Prostate gland (tissue), 2 donors: ENCODE results near the gene SMIM27.

Experiments used
- CTCF ChIP-seq, 4 experiments: fragments of 200-600 bp in 2 of 4; fragments of 450-650 bp in 2 of 4; sonication (generic) in 2 of 4; IDR thresholded peaks; 1 replicate in 3 of 4; 2 replicates in 1 of 4; pipeline ENCODE4 v1.5.1; 2016 to 2019; ENCODE audit warnings: antibody characterized with exemption in 4 of 4, mild to moderate bottlenecking in 2 of 4, moderate library complexity in 2 of 4
- POLR2A ChIP-seq: fragments of 450-650 bp; IDR thresholded peaks from one replicate; pipeline ENCODE4 v1.6.1; 2016; ENCODE audit warnings: antibody characterized with exemption, mild to moderate bottlenecking
- POLR2AphosphoS5 ChIP-seq: sonication (generic); formaldehyde crosslinking; IDR thresholded peaks from one replicate; pipeline ENCODE4 v1.6.1; 2017; ENCODE audit warnings: antibody characterized with exemption

GRCh38 chr9:32596936-32597335 lies 44.8 kb downstream of the SMIM27 start:
- TF ChIP-seq CTCF (IDR thresholded peaks at IDR 0.05) = no peak
- no peak for TF ChIP-seq POLR2A
- TF ChIP-seq POLR2AphosphoS5 = no peak
